T-helper 9 cell (primary cell): ENCODE measurements around the gene VSIG10L2.

Experiments
- DNase-seq: peaks from one replicate; pipeline ENCODE4 v3.0.0-alpha.2; 2020

VSIG10L2 gene

GRCh38 chr11:125930076-125930450 lies 15.8 kb upstream of the VSIG10L2 start:
- DNase-seq: no peak

DNA sequence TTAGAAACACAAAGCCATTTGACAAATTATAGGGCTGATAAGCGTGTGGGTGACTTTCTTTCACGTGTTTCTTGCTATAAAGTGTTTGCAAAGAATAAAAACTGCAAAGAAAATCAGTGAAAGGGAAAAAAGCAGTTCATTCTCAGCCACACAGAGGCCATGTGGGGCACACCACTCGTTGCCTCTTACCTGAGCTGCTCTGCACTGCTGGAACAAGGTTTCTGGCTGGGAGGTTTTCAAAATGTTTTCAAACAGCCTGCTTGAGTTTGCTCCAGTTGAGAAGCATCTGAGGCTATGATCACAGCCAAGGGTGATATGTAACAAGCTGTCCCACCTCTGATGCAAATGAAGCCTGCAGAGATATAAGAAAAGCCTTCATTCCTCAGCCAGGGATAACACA lies 14.7 kb upstream of the VSIG10L2 start:
- DNase-seq: no peak

DNA sequence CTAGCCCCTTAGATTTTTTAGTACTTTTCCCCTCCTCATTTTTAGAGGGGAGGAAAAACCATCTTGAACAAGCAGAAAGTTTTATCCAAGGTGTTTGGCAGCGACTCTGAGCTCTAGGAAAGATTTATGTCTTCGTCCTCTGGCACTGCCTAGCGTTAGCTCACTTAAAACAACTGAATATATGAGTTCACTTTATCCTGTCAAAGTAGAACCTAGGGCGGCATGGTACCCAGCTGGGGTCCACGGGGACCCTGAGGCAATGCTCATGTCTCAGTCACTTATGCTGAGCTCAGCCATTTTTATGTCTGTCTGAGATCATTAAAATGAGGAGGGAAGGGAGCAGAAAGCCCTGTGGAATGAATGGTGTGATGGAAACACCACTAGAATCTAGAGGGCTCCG lies 14.2 kb upstream of the VSIG10L2 start:
- no peak for DNase-seq

GRCh38 chr11:125932301-125932700 lies 13.5 kb upstream of the VSIG10L2 start:
- no peak for DNase-seq

DNA sequence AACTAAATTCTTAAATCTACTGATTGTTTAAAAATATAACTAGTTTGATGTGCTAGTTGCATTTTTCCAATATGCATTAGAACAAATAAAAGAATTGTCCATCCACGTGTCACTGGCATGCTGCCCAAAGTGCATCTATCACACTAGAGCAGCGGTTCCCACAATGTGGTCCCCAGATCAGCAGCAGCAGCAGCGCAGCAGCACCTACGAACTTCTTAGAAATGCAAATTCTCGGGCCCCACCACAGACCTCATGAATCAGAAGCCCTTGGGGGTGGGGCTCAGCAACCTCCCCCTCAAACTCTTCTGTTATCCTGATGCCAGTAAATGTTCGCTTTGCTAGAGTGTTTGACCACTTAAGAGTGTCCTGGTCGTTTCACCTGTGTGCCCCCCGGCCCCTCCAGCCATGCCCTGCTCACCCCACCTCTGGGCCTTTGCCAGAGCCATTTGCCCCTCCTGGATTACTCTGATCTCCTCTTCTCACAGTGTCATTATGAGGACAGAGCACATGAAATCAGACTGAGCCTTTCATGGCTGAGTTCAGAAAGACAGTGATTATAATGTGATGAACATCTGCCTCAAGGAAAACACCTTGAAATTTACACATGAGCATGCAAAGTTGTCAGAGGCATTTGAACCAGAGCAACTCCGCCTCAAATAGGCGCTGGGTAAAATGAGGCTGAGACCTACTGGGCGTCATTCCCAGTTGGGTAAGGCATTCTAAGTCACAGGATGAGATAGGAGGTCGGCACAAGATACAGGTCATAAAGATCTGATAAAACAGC lies 12.6 kb upstream of the VSIG10L2 start:
- no peak for DNase-seq

DNA sequence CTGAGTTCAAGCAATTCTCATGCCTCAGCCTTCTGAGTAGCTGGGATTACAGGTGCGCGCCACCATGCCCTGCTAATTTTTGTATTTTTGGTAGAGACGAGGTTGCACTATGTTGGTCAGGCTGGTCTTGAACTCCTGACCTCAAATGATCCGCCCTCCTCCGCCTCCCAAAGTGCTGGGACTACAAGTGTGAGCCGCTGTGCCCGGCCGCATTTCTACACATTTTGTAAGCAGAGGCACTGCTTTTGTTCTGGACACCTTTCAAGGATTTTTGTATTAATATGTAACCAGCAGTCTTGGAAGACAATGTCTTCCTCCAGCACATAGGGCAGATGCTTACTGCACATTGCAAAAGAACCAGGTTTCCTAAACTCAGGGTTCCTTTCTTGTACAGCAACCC lies 11.4 kb upstream of the VSIG10L2 start:
- DNase-seq: no peak

DNA sequence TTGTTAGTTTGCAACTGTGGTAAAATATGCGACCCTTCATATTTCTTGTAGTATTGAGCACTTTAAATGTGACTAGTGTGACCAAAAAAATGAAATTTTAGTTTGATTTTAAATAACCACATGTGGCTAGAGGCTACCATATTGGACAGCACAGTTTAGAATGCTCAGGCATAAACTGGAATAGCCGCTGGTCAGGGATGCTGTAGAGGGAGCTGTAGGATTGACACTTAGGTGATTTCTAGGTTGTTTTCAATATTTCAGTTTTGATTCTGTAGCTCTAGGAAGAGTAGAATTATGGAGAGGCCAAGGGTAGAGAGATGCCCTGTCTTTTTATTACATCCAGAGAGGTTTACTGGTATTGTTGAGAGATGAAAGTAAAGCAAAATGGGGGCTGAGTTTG lies 10.8 kb upstream of the VSIG10L2 start:
- no peak for DNase-seq

- DNase-seq: no peak
Observed at GRCh38 chr11:125935618-125936199, 10.1 kb upstream of the VSIG10L2 start.

- no peak for DNase-seq
Observed at GRCh38 chr11:125938418-125938817, 7.4 kb upstream of the VSIG10L2 start.

GRCh38 chr11:125939081-125939521 lies 6.7 kb upstream of the VSIG10L2 start:
- no peak for DNase-seq

DNA sequence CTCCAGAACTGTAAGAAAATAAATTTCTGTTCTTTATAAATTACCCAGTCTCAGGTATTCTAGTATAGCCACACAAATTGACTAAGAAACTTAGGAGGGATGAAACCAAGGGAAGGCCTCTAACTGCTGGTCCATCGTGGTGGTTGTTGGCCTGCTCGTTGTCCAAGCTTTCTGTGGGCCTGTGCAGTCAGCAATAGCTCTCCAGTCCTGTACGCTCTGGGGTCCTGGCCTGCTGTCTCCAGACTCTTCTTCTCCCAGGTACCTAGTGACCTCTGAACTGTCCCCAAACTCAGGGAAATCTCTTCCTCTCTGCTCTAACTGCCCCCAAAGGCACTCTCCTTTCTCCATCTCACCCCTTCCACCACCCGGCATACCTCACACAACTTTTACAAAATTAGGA lies 5.7 kb upstream of the VSIG10L2 start:
- no peak for DNase-seq

- no peak for DNase-seq
Observed at GRCh38 chr11:125941267-125941618, 4.6 kb upstream of the VSIG10L2 start.

GRCh38 chr11:125941619-125942611 lies 3.9 kb upstream of the VSIG10L2 start:
- DNase-seq: peak; percentile 26

GRCh38 chr11:125942771-125943428 lies 2.9 kb upstream of the VSIG10L2 start:
- no peak for DNase-seq

DNA sequence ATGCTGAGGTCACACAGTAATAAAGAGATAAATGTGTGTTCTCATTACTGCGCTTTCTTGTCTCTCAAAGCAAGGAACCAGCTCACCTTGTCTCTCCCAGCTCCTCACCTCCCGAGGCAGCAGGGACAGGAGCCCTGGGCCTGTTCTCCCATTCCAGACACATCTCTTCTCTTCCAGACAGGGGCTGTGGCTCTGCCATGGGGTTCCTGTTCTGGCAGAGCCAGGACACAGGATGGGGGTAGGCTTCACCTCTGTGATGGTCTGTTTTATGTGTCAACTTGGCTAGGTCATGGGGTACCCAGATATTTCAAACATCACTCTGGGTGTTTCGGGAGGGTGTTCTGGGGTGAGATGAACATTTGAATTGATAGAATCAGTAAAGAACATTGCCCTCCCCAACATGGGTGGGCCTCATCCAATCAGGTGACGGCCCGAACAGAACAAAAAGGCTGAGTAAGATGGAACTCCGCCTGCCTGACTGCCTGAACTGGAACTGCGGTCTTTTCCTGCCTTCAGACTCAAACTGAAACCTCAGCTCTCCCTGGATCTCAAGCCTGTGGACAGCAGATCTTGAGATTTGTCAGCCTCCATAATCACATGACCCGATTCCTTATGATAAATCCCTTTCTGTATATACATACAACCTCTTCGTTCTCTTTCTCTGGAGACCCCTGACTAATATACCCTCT lies 2.0 kb upstream of the VSIG10L2 start:
- DNase-seq: no peak

DNA sequence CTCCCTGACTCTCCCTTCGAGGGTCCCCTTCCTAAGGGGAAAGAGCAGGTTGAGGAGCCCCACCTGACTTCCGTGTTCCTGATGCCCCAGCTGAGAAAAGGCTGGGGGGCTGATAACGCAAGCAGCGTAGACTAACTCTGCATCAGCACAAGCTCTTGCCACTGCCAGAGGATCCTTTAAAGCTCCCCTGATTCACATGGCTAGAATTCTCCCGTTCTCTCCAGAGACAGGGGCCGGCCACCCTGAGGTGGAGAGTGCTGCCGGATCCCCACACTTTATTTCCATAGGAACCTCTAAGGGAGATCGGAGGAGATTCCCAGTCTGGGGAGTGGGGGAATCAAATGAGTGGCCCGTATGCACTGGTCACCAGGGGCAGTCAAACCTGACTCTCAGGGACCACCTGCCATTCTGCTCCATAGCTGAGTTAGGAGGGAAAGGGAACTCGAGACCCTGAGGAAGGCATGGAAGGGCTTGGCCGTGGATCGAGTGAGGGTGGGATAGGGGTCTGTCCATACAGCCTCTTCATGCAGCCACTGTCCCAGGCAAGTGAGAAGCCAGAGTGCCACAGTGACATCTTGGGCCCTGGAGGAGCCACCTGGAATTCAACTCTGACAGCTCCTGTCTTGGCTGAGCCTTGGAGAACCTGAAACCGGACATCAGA lies 1.4 kb upstream of the VSIG10L2 start:
- DNase-seq: no peak

DNA sequence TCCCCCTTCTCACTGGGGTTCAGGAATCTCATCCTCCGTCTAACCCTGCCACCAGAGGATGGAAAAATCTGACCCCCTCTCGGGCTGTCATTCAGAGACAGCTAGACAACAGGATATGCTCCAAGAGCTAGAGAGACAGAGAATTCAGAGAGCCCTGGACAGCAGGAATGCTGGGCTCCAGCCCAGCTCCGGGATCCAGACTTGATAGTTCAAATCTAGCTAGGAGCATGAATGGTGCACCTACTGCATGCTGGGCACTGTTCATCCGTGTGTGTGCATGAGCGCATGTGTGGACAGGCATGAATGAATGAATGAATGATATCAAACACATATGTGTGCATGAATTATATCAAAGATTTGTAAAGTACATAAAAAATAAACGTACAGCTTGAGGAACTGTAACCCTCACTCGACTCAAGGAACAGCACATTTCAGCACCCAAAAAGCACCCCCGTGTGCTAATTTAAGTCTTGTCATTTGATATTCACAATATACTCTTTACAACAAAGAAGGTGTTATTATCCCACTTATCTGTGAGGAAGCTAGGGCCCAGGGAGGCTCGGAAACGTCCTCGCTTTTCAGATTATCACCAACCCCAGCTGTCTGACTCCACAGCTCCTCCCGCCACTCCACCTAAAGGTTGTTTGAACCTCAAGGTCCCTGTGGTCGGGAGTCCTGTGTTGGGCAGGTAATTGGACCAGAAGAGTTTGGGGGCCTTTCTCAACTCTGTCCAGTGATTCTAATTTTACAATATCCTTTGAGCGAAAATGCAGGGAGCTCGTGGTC lies 640 bp upstream of the VSIG10L2 start:
- no peak for DNase-seq

GRCh38 chr11:125946712-125947418 lies 1.0 kb downstream of the VSIG10L2 start:
- no peak for DNase-seq

DNA sequence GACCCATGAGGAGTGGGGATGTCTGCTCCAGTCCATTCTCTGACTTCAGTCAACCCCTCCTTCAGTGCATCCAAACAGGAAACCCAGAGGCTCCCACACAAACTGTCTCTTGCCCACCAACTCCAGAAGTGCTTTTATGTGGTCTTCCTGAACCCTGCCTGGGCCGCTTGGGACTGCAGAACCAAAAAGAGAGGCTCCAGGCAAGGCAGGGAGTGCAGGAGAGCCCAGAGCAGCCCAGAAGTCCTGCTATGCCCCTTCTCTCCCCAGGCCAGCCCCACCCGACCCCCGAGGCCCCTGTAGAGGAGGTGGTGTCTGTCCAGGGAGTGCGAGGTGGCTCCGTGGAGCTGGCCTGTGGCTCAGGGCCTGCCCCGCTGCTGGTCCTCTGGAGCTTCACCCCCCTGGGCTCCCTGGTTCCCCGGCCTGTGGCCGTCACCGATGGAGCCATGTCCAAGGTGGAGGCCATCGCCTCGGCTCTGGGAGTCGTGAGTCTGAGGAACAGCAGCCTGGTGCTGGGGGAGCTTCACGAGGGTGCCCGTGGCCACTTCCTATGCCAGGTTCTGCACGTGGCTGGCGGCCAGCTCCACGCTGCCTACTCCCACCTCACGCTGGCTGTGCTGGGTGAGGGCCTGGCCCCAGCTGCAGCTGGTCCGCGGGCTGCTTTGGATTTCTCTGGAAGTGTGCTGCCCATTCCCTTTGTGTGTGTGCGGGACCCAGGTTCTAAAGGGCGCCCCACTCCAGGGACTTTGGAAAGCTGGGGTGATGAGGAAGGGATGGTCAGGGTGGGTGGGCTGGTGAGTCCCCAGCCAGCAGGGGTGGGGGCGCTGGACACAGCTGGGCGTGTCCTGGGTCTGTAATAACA lies 1.8 kb downstream of the VSIG10L2 start:
- no peak for DNase-seq
